ENCODE results near the gene MMP24. TPM values are rescaled to one million over a fixed set of nuclear protein-coding genes. Genes with fewer than 3 reads are reported as not detected.
"Not testable (repeated sequence)": the region's sequence is repeated elsewhere in the genome, so short reads cannot be mapped to it uniquely, and the experiment has no call there.

MMP24 gene
- total RNA-seq, 1 donor from 2014 or later = 0.13 TPM

DNA sequence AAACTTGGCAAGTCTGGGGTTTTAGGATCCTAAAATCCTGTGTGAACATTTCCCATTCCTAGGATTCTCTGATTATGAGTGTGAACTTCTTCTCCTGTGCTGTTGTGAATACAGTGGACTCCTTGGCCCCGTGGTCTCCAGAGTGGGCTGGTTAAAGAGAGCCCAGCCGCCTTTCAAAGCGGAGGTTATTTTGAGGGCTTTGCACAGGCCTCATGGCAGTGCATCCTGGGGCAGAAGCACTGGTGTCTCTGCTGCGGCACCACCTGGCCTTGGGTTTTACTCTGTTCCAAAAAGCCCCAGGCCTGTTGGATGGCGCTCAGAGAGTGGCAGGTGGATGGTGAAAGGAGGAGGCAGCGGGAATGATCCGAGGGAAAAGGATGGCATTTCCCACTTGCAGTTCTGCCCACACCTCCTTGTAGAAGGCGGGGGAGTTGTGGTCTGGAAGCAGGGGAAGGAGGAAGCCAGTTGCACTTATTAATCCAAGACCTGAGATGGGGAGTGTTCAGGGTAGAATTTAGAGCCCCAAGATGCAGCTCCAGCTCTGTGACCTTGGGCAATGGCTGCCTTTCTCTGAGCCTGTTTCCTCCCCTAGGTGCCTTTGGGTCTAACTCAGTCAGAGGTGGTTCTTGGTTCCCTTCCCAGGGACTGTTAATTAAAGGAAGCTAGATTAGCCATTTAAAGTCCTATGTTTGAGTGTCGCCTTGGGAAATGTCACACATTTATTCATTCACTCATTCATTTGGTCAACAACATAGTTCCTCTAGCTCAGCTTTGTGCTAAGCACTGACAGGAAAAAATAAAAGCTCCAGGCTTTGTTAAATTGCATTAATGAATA, 22.4 kb downstream of the MMP24 start:
- DNase-seq = no peak
- intact Hi-C loops (cut with DNase I) = no loop called here
- ATAC-seq (ENCODE audit: poor library complexity) = no peak

DNA sequence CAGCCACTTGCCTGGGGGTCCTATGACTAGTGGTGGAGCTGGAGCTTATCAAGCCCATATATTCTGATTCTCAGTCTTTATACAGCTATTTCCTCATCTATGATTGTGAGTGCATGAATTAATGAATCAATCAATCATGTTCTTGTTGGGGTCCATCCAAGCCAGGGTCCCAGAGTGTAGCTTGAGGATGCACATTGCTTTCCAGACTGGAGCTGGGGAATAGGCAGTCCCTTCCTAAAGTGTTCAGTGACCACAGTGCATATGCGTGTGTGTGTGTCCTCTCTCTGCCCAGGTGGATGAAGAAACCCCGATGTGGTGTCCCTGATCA, 25.1 kb downstream of the MMP24 start:
- intact Hi-C loops (cut with DNase I) = no loop called here
- ATAC-seq (ENCODE audit: poor library complexity) (no peak), DNase-seq (no peak)

DNA sequence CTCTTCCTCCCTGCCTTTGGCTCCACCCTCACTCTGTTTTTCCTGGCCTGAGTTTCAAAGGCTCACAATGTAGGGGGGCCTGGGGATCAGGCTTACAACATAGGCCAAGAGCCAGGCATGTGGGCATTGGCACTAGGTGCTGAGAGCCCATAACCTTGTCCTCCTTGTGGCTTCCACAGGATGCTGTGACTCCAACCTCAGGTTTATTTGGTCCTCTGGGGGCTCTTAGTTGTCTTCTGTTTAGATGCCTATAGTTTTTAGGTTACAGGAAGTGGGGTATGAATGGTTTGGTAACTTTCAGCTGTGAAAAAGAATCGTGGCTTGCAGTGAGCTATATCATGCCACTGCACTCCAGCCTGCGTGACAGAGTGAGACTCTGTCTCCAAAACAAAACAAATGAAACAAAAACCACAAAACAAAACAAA, 25.6 kb downstream of the MMP24 start:
- DNase-seq (no peak), ATAC-seq (ENCODE audit: poor library complexity) (no peak)
- intact Hi-C loops (cut with DNase I) = no loop called here

DNA sequence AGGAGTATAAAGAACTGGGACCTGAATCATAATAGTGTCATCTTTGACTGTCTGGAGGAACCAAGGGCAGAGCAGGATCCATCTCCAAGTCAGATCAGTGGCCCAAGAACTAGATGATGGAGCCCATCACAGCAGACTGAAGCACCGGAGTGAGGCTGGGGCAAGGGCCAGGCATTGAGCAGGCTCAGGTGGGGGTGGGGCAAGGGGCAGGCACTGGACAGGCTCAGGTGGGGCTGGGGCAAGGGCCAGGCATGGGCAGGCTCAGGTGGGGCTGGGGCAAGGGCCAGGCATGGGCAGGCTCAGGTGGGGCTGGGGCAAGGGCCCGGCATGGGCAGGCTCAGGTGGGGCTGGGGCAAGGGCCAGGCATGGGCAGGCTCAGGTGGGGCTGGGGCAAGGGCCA, 26.1 kb downstream of the MMP24 start:
- ATAC-seq (ENCODE audit: poor library complexity); intact Hi-C loops (cut with DNase I): not testable (repeated sequence)

DNA sequence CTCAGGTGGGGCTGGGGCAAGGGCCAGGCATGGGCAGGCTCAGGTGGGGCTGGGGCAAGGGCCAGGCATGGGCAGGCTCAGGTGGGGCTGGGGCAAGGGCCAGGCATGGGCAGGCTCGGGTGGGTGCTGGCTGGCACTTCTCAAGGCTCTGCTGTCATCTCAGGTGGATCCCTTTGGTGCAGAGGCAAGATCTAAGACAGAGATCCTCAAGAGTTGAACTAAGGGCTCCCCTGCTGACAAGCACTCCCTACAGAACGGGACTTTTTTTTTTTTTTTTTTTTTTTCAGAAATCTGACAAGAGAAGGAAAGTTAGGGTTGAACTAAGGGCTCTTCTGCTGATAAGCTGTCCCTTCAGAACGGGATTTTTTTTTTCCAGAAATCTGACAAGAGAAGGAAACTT, 26.5 kb downstream of the MMP24 start:
- DNase-seq (no peak), ATAC-seq (ENCODE audit: poor library complexity) (no peak)
- intact Hi-C loops (cut with DNase I) = no loop called here

More for the DNA sequence above, 26.1 kb downstream of the MMP24 start:
- not testable (repeated sequence) for DNase-seq

DNA sequence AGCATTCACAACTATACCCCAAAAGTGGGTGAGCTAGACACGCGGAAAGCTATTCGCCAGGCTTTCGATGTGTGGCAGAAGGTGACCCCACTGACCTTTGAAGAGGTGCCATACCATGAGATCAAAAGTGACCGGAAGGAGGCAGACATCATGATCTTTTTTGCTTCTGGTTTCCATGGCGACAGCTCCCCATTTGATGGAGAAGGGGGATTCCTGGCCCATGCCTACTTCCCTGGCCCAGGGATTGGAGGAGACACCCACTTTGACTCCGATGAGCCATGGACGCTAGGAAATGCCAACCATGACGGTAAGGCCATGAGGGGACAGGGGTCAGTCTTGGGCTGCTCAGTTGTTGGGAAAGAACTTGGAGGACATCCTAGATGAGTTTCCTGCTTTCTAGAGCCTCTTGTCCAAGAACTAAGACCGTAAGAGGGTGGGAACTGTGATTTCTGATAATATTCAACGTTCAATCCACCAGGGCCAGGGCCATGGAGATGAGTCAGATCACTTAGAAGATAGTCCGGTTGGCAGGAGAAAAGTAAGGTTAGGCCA, 28.0 kb downstream of the MMP24 start:
- ATAC-seq (ENCODE audit: poor library complexity) (no peak), DNase-seq (no peak)
- intact Hi-C loops (cut with DNase I) = no loop called here

DNA sequence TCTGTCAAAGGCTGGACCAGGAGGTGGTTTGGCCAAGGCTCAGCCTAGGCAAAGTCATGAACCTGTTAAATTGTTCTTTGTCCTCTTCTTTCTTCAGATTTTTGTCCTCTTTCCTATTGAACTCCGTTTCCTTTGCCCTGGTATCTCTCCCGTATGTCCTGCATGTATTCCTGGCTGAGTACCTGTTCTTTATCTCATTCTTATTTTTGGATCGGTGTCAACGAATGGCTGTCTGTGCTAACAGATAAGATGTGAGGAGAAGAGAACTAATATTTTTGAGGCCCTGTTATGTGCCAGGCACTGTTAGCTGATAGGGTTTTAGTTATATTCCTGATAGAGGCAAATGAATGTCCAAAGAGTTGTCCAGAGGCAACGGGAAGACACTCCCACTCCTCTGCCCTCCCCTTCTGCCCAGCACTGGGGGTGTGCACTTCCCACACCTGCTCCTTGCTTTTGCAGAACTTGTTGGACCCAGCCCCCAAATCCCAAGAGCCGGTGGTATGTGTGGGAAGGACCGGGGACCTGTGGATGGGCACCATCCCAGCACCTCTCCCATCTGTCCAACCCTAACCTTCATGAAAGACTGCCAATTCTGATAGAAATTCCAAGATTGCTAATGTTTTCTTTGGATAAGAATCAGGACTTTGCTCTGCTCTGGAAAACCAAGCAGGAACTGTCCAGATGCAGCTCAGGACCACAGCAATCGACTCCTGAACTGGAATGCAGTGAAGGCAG, 30.9 kb downstream of the MMP24 start:
- DNase-seq = no peak
- no peak for ATAC-seq (ENCODE audit: poor library complexity)
- intact Hi-C loops (cut with DNase I) = no loop called here

DNA sequence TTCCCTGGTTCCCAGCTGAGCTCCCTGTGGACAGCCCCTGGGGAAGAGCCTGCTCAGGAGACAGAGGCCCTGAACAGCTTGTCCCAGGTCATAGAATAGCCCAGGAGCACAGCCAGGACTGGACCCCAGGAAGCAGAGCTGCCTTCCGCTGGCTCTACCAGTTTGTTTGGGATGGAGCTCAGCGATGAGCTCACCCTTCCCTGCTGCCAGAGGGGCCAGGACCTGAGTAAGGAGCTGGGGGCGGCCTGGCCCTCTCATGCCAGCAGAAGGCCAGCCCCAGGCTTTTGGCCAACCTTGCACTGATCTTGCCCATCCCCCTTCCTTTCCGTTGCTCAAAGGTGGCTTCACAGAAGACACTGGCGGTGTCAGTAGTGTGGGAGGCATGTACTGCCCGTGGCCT, 33.9 kb downstream of the MMP24 start:
- intact Hi-C loops (cut with DNase I) = no loop called here
- ATAC-seq (ENCODE audit: poor library complexity) (no peak), DNase-seq (no peak)

DNA sequence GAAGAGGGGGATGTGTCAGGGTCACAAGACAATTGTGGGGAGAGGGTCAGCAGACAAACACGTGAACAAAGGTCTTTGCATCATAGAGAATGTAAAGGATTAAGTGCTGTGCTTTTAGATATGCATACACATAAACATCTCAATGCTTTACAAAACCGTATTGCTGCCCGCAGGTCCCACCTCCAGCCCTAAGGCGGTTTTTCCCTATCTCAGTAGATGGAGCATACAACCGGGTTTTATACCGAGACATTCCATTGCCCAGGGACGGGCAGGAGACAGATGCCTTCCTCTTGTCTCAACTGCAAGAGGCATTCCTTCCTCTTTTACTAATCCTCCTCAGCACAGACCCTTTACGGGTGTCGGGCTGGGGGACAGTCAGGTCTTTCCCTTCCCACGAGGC, 35.8 kb downstream of the MMP24 start:
- intact Hi-C loops (cut with DNase I); ATAC-seq (ENCODE audit: poor library complexity); DNase-seq: not testable (repeated sequence)

DNA sequence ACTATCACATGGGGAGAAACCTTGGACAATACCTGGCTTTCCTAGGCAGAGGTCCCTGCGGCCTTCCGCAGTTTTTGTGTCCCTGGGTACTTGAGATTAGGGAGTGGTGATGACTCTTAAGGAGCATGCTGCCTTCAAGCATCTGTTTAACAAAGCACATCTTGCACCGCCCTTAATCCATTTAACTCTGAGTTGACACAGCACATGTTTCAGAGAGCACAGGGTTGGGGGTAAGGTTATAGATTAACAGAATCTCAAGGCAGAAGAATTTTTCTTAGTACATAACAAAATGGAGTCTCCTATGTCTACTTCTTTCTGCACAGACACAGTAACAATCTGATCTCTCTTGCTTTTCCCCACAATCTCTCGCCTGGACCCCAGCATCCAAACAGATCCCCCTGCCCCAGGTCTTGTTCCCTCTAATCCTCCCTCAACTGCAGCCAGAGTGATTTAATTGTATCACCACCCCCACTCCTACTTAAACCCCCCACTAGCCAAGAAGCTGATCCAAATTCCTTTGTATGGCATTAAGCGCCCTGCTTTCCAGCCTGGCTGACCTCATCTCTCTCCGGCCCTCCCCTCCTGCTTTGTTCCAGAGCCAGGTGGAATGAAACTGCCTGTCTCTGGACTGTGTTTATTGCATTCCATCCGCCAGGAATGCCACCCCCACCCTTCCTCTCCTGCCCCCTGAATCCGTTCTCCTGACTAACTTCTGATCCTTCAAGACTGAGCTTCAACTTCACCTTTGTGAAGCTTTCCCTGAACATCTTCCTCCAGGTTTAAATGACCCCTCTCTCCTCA, 36.4 kb downstream of the MMP24 start:
- ATAC-seq (ENCODE audit: poor library complexity) = peak; percentile 70
- intact Hi-C loops (cut with DNase I); DNase-seq: not testable (repeated sequence)

DNA sequence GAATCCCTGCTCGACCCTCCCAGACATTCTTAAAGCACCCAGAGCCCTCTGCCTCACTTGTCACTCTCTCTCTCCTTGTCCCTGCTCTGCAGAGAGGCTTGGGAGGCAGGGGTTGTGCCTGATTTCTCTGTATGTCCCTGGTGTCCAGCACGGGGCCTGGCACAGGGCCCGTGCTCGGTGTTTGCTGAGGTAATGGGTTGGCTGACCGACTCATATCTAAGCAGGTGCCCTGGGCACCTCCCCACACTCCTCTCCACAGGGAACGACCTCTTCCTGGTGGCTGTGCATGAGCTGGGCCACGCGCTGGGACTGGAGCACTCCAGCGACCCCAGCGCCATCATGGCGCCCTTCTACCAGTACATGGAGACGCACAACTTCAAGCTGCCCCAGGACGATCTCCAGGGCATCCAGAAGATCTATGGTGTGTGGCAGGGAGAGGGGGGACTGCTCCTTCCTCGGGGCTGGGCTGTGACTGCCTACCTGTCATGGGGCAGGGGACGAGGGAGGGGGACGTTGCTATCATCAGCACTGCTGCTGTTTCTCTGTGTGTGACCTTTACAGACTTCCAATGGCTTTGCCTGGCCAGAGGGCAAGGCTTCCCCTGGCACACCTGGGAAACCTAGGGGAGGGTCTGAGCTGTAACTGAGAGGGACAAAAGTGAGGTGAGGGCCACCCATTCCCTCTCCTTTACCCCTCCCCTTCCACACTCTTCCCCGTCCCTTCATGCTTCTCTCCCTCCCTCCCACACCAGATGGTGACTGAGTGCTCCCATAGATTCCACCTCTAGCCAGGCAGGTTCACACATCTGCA, 37.2 kb downstream of the MMP24 start:
- ATAC-seq (ENCODE audit: poor library complexity) (peak; percentile 72), DNase-seq (no peak)
- intact Hi-C loops (cut with DNase I) = no loop called here

DNA sequence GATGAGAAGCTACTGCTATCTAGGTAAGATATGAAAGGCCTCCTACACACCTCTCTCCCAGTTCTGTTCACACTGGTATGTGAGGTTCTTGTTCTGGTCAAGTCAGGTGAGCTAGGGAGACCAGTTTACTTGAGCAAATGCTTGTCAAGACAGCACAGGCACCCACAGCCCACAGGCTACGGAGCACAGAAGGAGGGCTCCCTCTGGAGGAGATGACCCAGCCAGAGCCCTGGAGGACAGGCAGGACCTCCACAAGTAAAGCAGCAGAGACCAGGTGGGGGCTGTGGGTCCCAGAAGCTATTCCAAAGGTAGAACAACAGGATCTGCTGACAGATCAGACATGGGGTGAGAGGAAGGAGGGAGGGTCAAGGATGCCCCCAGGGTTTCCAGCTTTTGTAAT, 38.3 kb downstream of the MMP24 start:
- no peak for DNase-seq
- intact Hi-C loops (cut with DNase I) = no loop called here
- no peak for ATAC-seq (ENCODE audit: poor library complexity)

DNA sequence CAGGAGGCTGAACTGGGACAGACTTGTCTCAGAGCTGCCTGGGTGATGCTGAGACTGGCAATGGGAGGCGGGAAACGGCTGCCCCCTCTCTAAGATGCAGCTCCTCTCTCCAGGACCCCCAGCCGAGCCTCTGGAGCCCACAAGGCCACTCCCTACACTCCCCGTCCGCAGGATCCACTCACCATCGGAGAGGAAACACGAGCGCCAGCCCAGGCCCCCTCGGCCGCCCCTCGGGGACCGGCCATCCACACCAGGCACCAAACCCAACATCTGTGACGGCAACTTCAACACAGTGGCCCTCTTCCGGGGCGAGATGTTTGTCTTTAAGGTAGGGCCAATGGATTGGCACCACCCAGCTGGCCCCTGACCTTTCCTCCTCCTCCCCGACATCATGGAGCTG, 40.6 kb downstream of the MMP24 start:
- no peak for ATAC-seq (ENCODE audit: poor library complexity)
- intact Hi-C loops (cut with DNase I) = no loop called here
- no peak for DNase-seq

DNA sequence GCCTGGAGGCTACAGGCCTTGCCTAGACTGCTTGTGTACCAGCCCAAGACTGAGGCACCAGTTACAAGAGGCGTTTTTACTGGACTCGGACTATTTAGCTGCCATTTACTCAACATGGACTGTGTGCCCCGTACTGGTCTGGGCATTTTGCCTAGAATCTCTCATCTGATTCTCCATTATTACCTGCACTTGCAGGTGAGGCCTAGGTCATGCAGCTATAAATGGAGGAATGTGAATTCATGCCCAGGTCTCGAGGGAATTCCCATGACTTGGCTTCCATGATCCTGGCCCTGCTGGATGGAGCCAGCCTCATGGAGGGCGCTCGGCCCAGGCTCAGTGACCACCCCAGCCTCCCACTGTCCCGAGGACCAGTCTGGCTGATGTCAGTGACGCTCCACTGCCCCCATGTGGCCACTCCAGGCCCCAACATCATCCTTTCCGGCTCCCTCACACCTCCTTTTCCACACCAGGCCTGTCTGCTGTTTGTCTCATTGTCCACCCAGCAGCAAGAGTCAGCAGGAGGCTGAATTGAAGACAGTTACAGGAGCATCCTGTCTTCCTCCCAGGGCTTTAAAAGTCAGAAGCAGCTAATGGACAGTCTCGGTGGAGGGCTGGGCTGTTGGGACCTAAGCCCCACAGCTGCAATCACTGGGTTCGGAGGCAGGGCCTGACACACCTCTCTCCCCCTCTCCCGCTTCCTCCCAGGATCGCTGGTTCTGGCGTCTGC, 42.7 kb downstream of the MMP24 start:
- DNase-seq (peak; percentile 69), ATAC-seq (ENCODE audit: poor library complexity) (peak; percentile 73)
- intact Hi-C loops (cut with DNase I) = no loop called here

DNA sequence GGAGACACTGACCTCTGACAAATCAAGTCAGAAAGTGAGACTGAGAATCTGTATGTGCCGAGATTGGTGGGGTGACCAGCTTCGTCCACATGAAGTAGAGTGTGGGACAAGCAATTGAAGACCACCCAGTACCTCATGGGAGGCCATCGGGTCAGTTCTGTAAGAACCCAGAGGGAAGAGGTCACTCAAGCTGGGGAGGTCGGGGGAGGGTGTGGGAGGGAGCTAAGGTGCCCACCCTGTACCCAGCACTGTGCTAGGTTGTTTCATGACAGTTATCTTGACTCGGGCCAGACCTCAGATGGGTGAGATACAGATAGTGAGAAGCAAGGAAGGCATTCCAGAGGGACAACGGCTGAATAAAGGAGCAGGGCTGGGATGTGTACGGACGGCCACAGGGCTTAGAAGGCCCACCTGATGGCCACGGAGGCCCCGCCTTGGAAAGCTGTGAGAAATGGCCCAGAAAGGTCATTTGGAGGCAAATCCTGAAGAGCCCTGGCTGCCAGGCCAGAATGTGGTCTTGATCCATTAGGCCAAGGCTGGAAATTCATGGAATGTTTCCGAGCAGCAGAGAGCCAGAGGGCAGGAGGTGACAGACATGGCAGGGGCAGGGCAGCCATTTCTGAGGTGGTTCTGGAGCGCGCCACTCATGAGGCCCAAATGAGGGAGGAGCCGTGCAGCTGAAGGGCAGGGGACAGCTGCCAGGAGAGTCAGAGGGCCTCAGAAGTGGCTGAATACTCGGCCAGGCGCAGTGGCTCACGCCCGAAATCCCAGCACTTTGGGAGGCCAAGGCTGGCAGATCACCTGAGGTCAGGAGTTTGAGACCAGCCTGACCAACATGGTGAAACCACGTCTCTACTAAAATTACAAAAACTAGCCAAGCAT, 43.8 kb downstream of the MMP24 start:
- intact Hi-C loops (cut with DNase I) = loop anchor here (5.0 kb wide), 1 partner anchor 123 kb away; the partner anchor contains the start of gene EDEM2
- DNase-seq (no peak), ATAC-seq (ENCODE audit: poor library complexity) (no peak)

DNA sequence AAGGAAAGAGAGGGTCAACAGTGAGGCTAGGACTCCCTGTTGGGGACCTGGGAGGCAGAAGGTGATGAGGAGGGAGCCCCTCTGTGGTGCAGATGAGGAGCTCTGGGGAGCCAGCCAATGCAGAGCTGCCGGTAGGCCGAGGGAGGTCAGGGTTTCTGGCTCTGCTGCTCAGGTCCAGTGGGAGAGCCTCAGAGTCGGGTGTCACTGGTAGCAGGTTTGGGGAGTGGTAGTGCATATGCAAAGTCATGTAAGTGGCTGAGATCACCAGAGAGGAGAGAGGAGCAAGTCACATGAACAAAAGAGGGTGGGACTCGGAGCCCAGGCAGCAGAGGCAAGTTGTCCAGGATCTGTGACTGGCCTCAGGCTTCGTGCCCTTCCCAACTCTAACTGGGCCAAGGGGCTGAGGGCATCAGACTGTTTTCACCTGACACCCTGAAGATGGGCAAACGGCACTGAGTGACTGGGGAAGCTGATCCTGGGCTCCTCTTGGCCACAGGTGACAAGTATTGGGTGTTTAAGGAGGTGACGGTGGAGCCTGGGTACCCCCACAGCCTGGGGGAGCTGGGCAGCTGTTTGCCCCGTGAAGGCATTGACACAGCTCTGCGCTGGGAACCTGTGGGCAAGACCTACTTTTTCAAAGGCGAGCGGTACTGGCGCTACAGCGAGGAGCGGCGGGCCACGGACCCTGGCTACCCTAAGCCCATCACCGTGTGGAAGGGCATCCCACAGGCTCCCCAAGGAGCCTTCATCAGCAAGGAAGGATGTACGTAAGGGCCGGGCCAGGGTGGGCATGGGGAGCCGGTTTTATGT, 44.8 kb downstream of the MMP24 start:
- intact Hi-C loops (cut with DNase I) = loop anchor here (5.0 kb wide), 1 partner anchor 124 kb away; the partner anchor contains the start of gene EDEM2
- ATAC-seq (ENCODE audit: poor library complexity) (no peak), DNase-seq (no peak)
